H1 (cell line): ENCODE data around the gene BCL2L12. TPM values are rescaled to one million over a fixed set of nuclear protein-coding genes. Genes with fewer than 3 reads are reported as not detected.

Experiments used
- CTCF ChIA-PET: fragments of 300-600 bp; sonication (Branson Sonifier 250); formaldehyde crosslinking; loops from one replicate; lab custom pipeline; 2021; ENCODE audit not compliant: partially characterized antibody; lab: Charles Lee
- POLR2A ChIA-PET: fragments of 300-600 bp; sonication (Branson Sonifier 250); formaldehyde crosslinking; loops from one replicate; lab custom pipeline; 2021; ENCODE audit warnings: inconsistent platforms; ENCODE audit not compliant: partially characterized antibody; lab: Charles Lee
- DNase-seq, 2 experiments: peaks; one replicate each; pipeline versions ENCODE4 v3.0.0 to v3.0.0-alpha.2; 2010 to 2022; ENCODE audit warnings: low spot score in 2 of 2, low read depth in 1 of 2, mixed read lengths in 1 of 2
- FAIRE-seq: peaks from 2 replicates; lab custom pipeline; 2011; peaks lifted over from hg19 to GRCh38; lab: Jason Lieb, UNC
- H2AFZ ChIP-seq: 2 replicates; pipeline ENCODE4 v1.8.1; 2012; ENCODE audit warnings: low read length, inconsistent platforms
- H2AK5ac ChIP-seq: 2 replicates; pipeline ENCODE4 v1.6.1; 2013; ENCODE audit warnings: low read depth, low read length
- H2BK120ac ChIP-seq: replicated peaks from 2 replicates; pipeline ENCODE3; 2013; ENCODE audit warnings: low read depth, low read length, inconsistent platforms
- H2BK12ac ChIP-seq: 2 replicates; pipeline ENCODE4 v1.6.1; 2013; ENCODE audit warnings: low read depth, low read length
- H2BK15ac ChIP-seq: 2 replicates; pipeline ENCODE4 v1.6.1; 2013; ENCODE audit warnings: low read length
- H2BK20ac ChIP-seq: 2 replicates; pipeline ENCODE4 v1.6.1; 2013; ENCODE audit warnings: low read length
- H2BK5ac ChIP-seq: 2 replicates; pipeline ENCODE4 v1.6.1; 2013; ENCODE audit warnings: low read depth, low read length
- H3K14ac ChIP-seq: 2 replicates; pipeline ENCODE4 v1.6.1; 2013; ENCODE audit warnings: inconsistent platforms; ENCODE audit not compliant: insufficient read length
- H3K18ac ChIP-seq: 2 replicates; pipeline ENCODE4 v1.6.1; 2013; ENCODE audit warnings: low read length; ENCODE audit errors: extremely low read depth
- H3K23ac ChIP-seq: 2 replicates; pipeline ENCODE4 v1.6.1; 2013; ENCODE audit warnings: inconsistent platforms; ENCODE audit not compliant: insufficient read length
- H3K23me2 ChIP-seq: 2 replicates; pipeline ENCODE4 v1.6.1; 2013; ENCODE audit warnings: low read depth, low read length
- H3K27ac ChIP-seq: 2 replicates; pipeline ENCODE4 v1.6.1; 2011; ENCODE audit warnings: low read depth, low read length, inconsistent platforms
- H3K27me3 ChIP-seq, 4 experiments: replicated peaks in 1 of 4; 1 replicate in 1 of 4; 2 replicates in 3 of 4; pipeline versions ENCODE4 v1.6.1 to v1.8.1; 2011 to 2013; ENCODE audit warnings: low read length in 3 of 4, mild to moderate bottlenecking in 3 of 4, inconsistent platforms in 2 of 4, mixed read lengths in 2 of 4, moderate library complexity in 1 of 4; ENCODE audit not compliant: control insufficient read depth in 3 of 4, insufficient read depth in 3 of 4; ENCODE audit errors: extremely low read depth in 1 of 4
- H3K36me3 ChIP-seq, 4 experiments: 2 replicates each; pipeline versions ENCODE4 v1.6.1 to v1.8.1; 2011 to 2013; ENCODE audit warnings: mild to moderate bottlenecking in 4 of 4, low read length in 3 of 4, moderate library complexity in 2 of 4, control low read depth in 1 of 4, inconsistent platforms in 1 of 4; ENCODE audit not compliant: insufficient read depth in 4 of 4, control insufficient read depth in 2 of 4
- H3K4ac ChIP-seq: replicated peaks from 2 replicates; pipeline ENCODE3; 2013; ENCODE audit warnings: low read length, low read depth, mixed read lengths, inconsistent platforms; ENCODE audit not compliant: insufficient read length
- H3K4me1 ChIP-seq, 4 experiments: replicated peaks in 1 of 4; 1 replicate in 1 of 4; 2 replicates in 3 of 4; pipeline versions ENCODE4 v1.6.1 to v1.8.1; 2011 to 2013; ENCODE audit warnings: low read length in 3 of 4, inconsistent platforms in 2 of 4, mixed read lengths in 1 of 4; ENCODE audit not compliant: insufficient read depth in 4 of 4, control insufficient read depth in 3 of 4
- H3K4me2 ChIP-seq, 2 experiments: 2 replicates each; pipeline versions ENCODE4 v1.6.1 to v1.8.1; 2011 to 2013; ENCODE audit warnings: low read depth in 2 of 2, low read length in 2 of 2, control low read depth in 1 of 2, inconsistent platforms in 1 of 2, mild to moderate bottlenecking in 1 of 2; ENCODE audit not compliant: insufficient read depth in 1 of 2
- H3K4me3 ChIP-seq, 4 experiments: fragments of 200-600, 300-600 bp in 1 of 4; sonication (generic), shearing (Covaris generic), sonication (Bioruptor Twin) in 1 of 4; 2 replicates each; pipeline versions ENCODE4 v1.5.1 to v1.8.1; 2011 to 2016; ENCODE audit warnings: low read length in 4 of 4, low read depth in 3 of 4, control low read depth in 2 of 4, inconsistent platforms in 2 of 4, mild to moderate bottlenecking in 2 of 4, mixed read lengths in 1 of 4, moderate library complexity in 1 of 4; ENCODE audit not compliant: insufficient read depth in 2 of 4; ENCODE audit errors: extremely low read depth in 1 of 4
- H3K56ac ChIP-seq: replicated peaks from 2 replicates; pipeline ENCODE3; 2013; ENCODE audit warnings: low read depth, mild to moderate bottlenecking, mixed read lengths, low read length, inconsistent platforms; ENCODE audit not compliant: insufficient read length
- H3K79me1 ChIP-seq: 2 replicates; pipeline ENCODE4 v1.6.1; 2013; ENCODE audit warnings: low read depth, low read length, control low read depth
- H3K79me2 ChIP-seq, 2 experiments: 2 replicates each; pipeline versions ENCODE4 v1.6.1 to v1.8.1; 2012 to 2013; ENCODE audit warnings: low read length in 2 of 2, mild to moderate bottlenecking in 2 of 2, inconsistent platforms in 1 of 2; ENCODE audit not compliant: insufficient read depth in 2 of 2, control insufficient read depth in 1 of 2
- H3K9ac ChIP-seq, 4 experiments: replicated peaks in 1 of 4; 1 replicate in 1 of 4; 2 replicates in 3 of 4; pipeline versions ENCODE4 v1.6.1 to v1.8.1; 2011 to 2013; ENCODE audit warnings: low read depth in 3 of 4, low read length in 3 of 4, control low read depth in 2 of 4, mild to moderate bottlenecking in 2 of 4, moderate library complexity in 2 of 4, inconsistent platforms in 1 of 4; ENCODE audit errors: extremely low read depth in 1 of 4
- H3K9me3 ChIP-seq, 2 experiments: 2 replicates each; pipeline versions ENCODE4 v1.6.1 to v1.8.1; 2012 to 2013; ENCODE audit warnings: mild to moderate bottlenecking in 2 of 2, moderate library complexity in 2 of 2, control low read depth in 1 of 2, inconsistent platforms in 1 of 2, low read depth in 1 of 2, low read length in 1 of 2, mixed read lengths in 1 of 2; ENCODE audit not compliant: insufficient read depth in 2 of 2
- H4K20me1 ChIP-seq, 2 experiments: replicated peaks in 1 of 2; 2 replicates each; pipeline versions ENCODE3 to v1.8.1; 2011 to 2013; ENCODE audit warnings: inconsistent platforms in 2 of 2, low read length in 2 of 2, mild to moderate bottlenecking in 1 of 2; ENCODE audit not compliant: insufficient read depth in 2 of 2, control insufficient read depth in 1 of 2
- H4K5ac ChIP-seq: 2 replicates; pipeline ENCODE4 v1.6.1; 2013; ENCODE audit warnings: low read length, low read depth, mixed read lengths, inconsistent platforms; ENCODE audit not compliant: insufficient read length
- H4K8ac ChIP-seq: 2 replicates; pipeline ENCODE4 v1.8.0; 2013; ENCODE audit warnings: mild to moderate bottlenecking, moderate library complexity, low read length, inconsistent platforms; ENCODE audit not compliant: insufficient read depth; ENCODE audit errors: extremely low read depth
- H4K91ac ChIP-seq: replicated peaks from 2 replicates; pipeline ENCODE3; 2013; ENCODE audit warnings: low read length, mixed read lengths, inconsistent platforms; ENCODE audit not compliant: insufficient read length
- BACH1 ChIP-seq: IDR thresholded peaks from 2 replicates; pipeline ENCODE4 v1.6.1; 2012; ENCODE audit warnings: low read length, improper control_type of control experiment
- CBX5 ChIP-seq: fragments of 300-800, 300-1000 bp; sonication (generic); IDR thresholded peaks from 2 replicates; pipeline ENCODE4 v1.7.1; 2016; ENCODE audit warnings: antibody characterized with exemption, low read length, low read depth
- EGR1 ChIP-seq: IDR thresholded peaks from 2 replicates; pipeline ENCODE4 v1.6.1; 2011; ENCODE audit warnings: low read depth, low read length, borderline replicate concordance
- FOSL1 ChIP-seq: IDR thresholded peaks from 2 replicates; pipeline ENCODE4 v1.6.1; 2011; ENCODE audit warnings: mild to moderate bottlenecking, low read depth, low read length, moderate library complexity; ENCODE audit not compliant: insufficient read depth
- JUN ChIP-seq: IDR thresholded peaks from 2 replicates; pipeline ENCODE4 v1.6.1; 2011; ENCODE audit warnings: low read depth, mild to moderate bottlenecking, improper control_type of control experiment, low read length
- PHF8 ChIP-seq: fragments of 200-600 bp; sonication (generic); conservative IDR thresholded peaks from 2 replicates; pipeline ENCODE4 v1.7.1; 2012; ENCODE audit warnings: low read depth, mild to moderate bottlenecking, inconsistent platforms, low read length, moderate library complexity
- SIN3A ChIP-seq, 2 experiments: IDR thresholded peaks in 1 of 2; conservative IDR thresholded peaks in 1 of 2; 2 replicates each; pipeline ENCODE4 v1.6.1; 2011 to 2012; ENCODE audit warnings: low read length in 2 of 2, improper control_type of control experiment in 1 of 2, low read depth in 1 of 2, mild to moderate bottlenecking in 1 of 2
- SIRT6 ChIP-seq: IDR thresholded peaks from one replicate; pipeline ENCODE4 v1.7.1; 2012; ENCODE audit warnings: low read length, inconsistent platforms
- SUZ12 ChIP-seq: fragments of 200-600 bp; sonication (generic); IDR thresholded peaks from 2 replicates; pipeline ENCODE4 v1.6.1; 2012; ENCODE audit warnings: mild to moderate bottlenecking, inconsistent platforms, low read length, moderate library complexity, mixed read lengths
- TBP ChIP-seq: IDR thresholded peaks from 2 replicates; pipeline ENCODE4 v1.6.1; 2011; ENCODE audit warnings: low read depth, low read length, improper control_type of control experiment
- TEAD4 ChIP-seq: IDR thresholded peaks from 2 replicates; pipeline ENCODE4 v1.6.1; 2012; ENCODE audit warnings: low read depth, low read length, inconsistent platforms, mixed read lengths
- YY1 ChIP-seq: IDR thresholded peaks from 2 replicates; pipeline ENCODE4 v1.6.1; 2011; ENCODE audit warnings: low read depth, mild to moderate bottlenecking, low read length
- ZNF274 ChIP-seq: IDR thresholded peaks from 2 replicates; pipeline ENCODE4 v1.7.0; 2012; ENCODE audit warnings: low read length, borderline replicate concordance; ENCODE audit errors: extremely low read depth
- WGBS, 2 experiments: shearing (Covaris generic) in 1 of 2; methylation state at CpG; one replicate each; pipeline versions ENCODE4 v1.1.6 to v1.1.7; 2013 to 2015; ENCODE audit warnings: low lambda C conversion rate in 2 of 2, mixed read lengths in 2 of 2, inconsistent platforms in 1 of 2, low coverage in 1 of 2, missing lambda C conversion rate in 1 of 2; ENCODE audit not compliant: insufficient replicate concordance in 2 of 2, insufficient coverage in 1 of 2, insufficient read length in 1 of 2; ENCODE audit errors: extremely low coverage in 1 of 2, missing lambda C conversion rate in 1 of 2; 5-methylcytosine and 5-hydroxymethylcytosine counted together
- polyA plus RNA-seq, 7 experiments: library from polyadenylated mRNA; depleted of rRNA in 3 of 7; stranded (reverse) in 5 of 7; unstranded in 2 of 7; fragments of >200 nt in 5 of 7; fragments of 200-250 nt in 2 of 7; gene quantifications; 1 replicate in 5 of 7; 2 replicates in 1 of 7; 4 replicates in 1 of 7; pipeline versions ENCODE4 v1.2.1 to v1.2.3, GENCODE V29; 2011 to 2013; ENCODE audit warnings: missing spikeins in 2 of 7, mixed read lengths in 2 of 7
- total RNA-seq: library from RNA; stranded (reverse); fragmentation: NEBNext Ultra II Directional; extraction: Animal tissue kit (Norgen Biotek cat#: 25700); gene quantifications from 2 replicates; pipeline ENCODE4 v1.2.1, GENCODE V29; 2021
- TF ChIP-seq, protein P1 (sequence below): IDR thresholded peaks from 2 replicates; pipeline ENCODE4 v1.6.1; 2011; ENCODE audit warnings: low read depth, mild to moderate bottlenecking, low read length; ENCODE audit not compliant: insufficient read depth

Gene BCL2L12
- total and polyA plus RNA-seq, 2 of the 8 experiments (the other 6 are each of a cell fraction or from before 2014, with no cell fraction given) = 126 to 209 TPM

DNA sequence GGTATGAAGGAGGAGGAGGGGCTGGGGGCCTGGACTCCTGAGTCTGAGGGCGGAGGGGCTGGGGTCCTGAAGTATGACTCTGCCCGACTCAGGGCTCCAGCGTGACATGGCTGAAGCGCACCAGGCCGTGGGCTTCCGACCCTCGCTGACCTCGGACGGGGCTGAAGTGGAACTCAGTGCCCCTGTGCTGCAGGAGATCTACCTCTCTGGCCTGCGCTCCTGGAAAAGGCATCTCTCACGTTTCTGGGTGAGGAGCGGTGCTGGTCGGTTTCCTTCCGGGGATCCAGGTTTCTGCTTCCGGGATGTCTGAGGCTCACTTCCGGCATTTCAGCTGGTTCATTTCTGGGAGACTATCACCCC is 26.4 kb downstream of the BCL2L12 start:
- Histone ChIP-seq H3K23me2 (peaks cover 20% of the 10 kb centered on the region), H4K91ac (peak overlapping the region; percentile 66), H3K4ac (peak overlapping the region; percentile 84), H4K8ac (no peak overlapping the region), H3K9me3 (no peaks in the 10 kb centered on the region), H2BK120ac (no peak overlapping the region), H3K14ac (no peak overlapping the region), H3K36me3 (peaks cover 6 to 21% (median 11%) of the 10 kb centered on the region in 4 experiments; a peak in 7 of 8 replicates), H3K9ac (no peak overlapping the region), H3K56ac (no peak overlapping the region), H3K27ac (no peak overlapping the region), H2BK20ac (no peak overlapping the region), H3K79me2 (peaks cover 0 to 9% of the 10 kb centered on the region in 2 experiments; a peak in 1 of 4 replicates), H4K20me1 (peaks cover 0 to 16% of the 10 kb centered on the region in 2 experiments), H3K18ac (peak overlapping the region; percentile 71; the same call in 1 of the 2 replicates), H2AK5ac (no peak overlapping the region), H2AFZ (no peak overlapping the region), H2BK12ac (no peak overlapping the region), H3K79me1 (no peaks in the 10 kb centered on the region), H3K4me1 (peaks cover 0 to 25% (median 13%) of the 10 kb centered on the region in 4 experiments; a peak in 6 of 7 replicates), H3K27me3 (no peaks in the 10 kb centered on the region), H2BK5ac (no peak overlapping the region), H2BK15ac (no peak overlapping the region; the same call in 1 of the 2 replicates), H3K4me2 (peak overlapping the region; percentile 93 to 99), H4K5ac (peak overlapping the region; percentile 59), H3K23ac (no peak overlapping the region), H3K4me3 (peak overlapping the region; percentile 88 to 94 (median 92); a peak in 7 of 8 replicates)
- WGBS, 2 experiments = 89% methylated on average over 7 of the region's 16 CpGs; no CpG with 5 or more reads in 1 of the 2 experiments
- ChIA-PET POLR2A (interaction anchor here (0.6 to 12.2 kb wide), 10 partner anchors 8 to 172 kb away, joined by 3 to 168 read pairs (median 4); partner anchors contain the start of genes PRMT1, PRR12 and PRRG2), CTCF (interaction anchor here (1.6 to 3.4 kb wide), 4 partner anchors 12 to 113 kb away, joined by 4 to 11 read pairs (median 6); no protein-coding TSS in a partner anchor)
- DNase-seq (no peak), FAIRE-seq (no peak)
- TF ChIP-seq SIRT6 = no peak
- TF ChIP-seq YY1 = no peak
- TF ChIP-seq ZNF274 = no peak
- TF ChIP-seq BACH1 = no peak
- TF ChIP-seq, protein P1, sequence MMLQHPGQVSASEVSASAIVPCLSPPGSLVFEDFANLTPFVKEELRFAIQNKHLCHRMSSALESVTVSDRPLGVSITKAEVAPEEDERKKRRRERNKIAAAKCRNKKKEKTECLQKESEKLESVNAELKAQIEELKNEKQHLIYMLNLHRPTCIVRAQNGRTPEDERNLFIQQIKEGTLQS = no peak
- TF ChIP-seq EGR1 = no peak
- TF ChIP-seq JUN = no peak
- no peak for TF ChIP-seq TEAD4
- TF ChIP-seq SIN3A (conservative IDR thresholded peaks at IDR 0.05 in 1 of 2, IDR thresholded peaks at IDR 0.05 in 1 of 2; ENCODE audit: low read depth in 1 of 2, low read length in 2 of 2) = no peak
- no peak for TF ChIP-seq CBX5
- TF ChIP-seq TBP = no peak
- no peak for TF ChIP-seq FOSL1
- no peak for TF ChIP-seq SUZ12
- TF ChIP-seq PHF8 = no peak
